ENCODE results near the gene RRAGD.

DNA sequence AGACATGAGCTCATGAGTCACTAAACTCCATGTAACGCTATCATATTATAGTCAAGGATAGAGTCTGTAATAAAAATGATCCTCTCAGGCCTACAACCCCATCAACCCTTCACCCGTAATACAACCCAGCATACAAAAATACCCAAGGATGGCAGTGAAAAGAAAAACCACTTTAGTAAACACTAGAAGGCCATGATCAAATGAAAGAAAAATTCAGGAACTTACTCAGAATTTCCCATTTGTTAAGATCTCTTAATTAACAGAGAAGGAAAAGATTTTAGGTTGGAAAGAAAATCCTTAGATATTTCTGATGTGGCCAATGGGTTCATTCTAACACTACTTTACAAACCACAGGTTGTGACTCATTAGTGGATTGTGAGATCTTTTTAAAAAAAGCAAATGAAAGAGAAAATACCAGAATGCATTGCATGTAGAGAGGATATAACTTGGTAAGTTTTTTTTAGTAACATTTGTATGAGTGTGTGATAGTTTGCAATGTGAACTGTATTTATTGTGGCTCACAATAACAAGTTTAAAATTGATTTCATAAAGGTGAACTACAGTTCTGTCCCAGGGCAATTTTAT lies 51.6 kb downstream of the RRAGD start:
- TF ChIP-seq, protein P1, sequence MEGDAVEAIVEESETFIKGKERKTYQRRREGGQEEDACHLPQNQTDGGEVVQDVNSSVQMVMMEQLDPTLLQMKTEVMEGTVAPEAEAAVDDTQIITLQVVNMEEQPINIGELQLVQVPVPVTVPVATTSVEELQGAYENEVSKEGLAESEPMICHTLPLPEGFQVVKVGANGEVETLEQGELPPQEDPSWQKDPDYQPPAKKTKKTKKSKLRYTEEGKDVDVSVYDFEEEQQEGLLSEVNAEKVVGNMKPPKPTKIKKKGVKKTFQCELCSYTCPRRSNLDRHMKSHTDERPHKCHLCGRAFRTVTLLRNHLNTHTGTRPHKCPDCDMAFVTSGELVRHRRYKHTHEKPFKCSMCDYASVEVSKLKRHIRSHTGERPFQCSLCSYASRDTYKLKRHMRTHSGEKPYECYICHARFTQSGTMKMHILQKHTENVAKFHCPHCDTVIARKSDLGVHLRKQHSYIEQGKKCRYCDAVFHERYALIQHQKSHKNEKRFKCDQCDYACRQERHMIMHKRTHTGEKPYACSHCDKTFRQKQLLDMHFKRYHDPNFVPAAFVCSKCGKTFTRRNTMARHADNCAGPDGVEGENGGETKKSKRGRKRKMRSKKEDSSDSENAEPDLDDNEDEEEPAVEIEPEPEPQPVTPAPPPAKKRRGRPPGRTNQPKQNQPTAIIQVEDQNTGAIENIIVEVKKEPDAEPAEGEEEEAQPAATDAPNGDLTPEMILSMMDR (IDR thresholded peaks at IDR 0.05; ENCODE audit: insufficient read depth, low read depth, low read length) = no peak
- TF ChIP-seq EZH2 (IDR thresholded peaks at IDR 0.05; ENCODE audit: insufficient read depth, low read length) = no peak

All from astrocyte (in vitro differentiated cells and primary cell).